ENCODE data around the gene VPREB3. TPM values are rescaled to one million over a fixed set of nuclear protein-coding genes. Genes with fewer than 3 reads are reported as not detected.

The VPREB3 gene
- total and polyA plus RNA-seq, 8 donors, result 0.78 to 0.80 TPM; not detected in 6

- Histone ChIP-seq H3K27ac (no peak overlapping the region), H3K27me3 (no peaks in the 10 kb centered on the region), H3K4me1 (no peaks in the 10 kb centered on the region), H3K36me3 (no peaks in the 10 kb centered on the region), H3K4me3 (no peak overlapping the region), H3K9me3 (no peaks in the 10 kb centered on the region)
- DNase-seq (no peak), FAIRE-seq (no peak), ATAC-seq (no peak)
- intact Hi-C loops (cut with DNase I), result no loop called here
- no peak for TF ChIP-seq CTCF (IDR thresholded peaks at IDR 0.05)
- WGBS, 2 donors, result 81 to 84% methylated on average over 6 of the region's 6 CpGs
These were observed 5.8 kb upstream of the VPREB3 start for GRCh38 chr22:23760056-23760455.

- no peaks in the 10 kb centered on the region for H3K9me3 ChIP-seq
- H3K27me3 ChIP-seq, result no peaks in the 10 kb centered on the region
- ATAC-seq (no peak), FAIRE-seq (no peak), DNase-seq (no peak)
- no peaks in the 10 kb centered on the region for H3K4me1 ChIP-seq
- H3K27ac ChIP-seq, result no peak overlapping the region
- H3K36me3 ChIP-seq, result no peaks in the 10 kb centered on the region
- no peak for TF ChIP-seq CTCF (IDR thresholded peaks at IDR 0.05)
- WGBS, 2 donors, result 86 to 91% methylated on average over 4 of the region's 4 CpGs
- no peak overlapping the region for H3K4me3 ChIP-seq
- intact Hi-C loops (cut with DNase I), result no loop called here
These were observed 5.3 kb upstream of the VPREB3 start for GRCh38 chr22:23759566-23759965.

- FAIRE-seq, result no peak
- no peak for TF ChIP-seq CTCF (IDR thresholded peaks at IDR 0.05)
These were observed 2.7 kb upstream of the VPREB3 start for GRCh38 chr22:23756891-23757290.

GRCh38 chr22:23755711-23756110 lies 1.5 kb upstream of the VPREB3 start:
- Histone ChIP-seq H3K4me3 (no peak overlapping the region), H3K27me3 (no peaks in the 10 kb centered on the region), H3K4me1 (no peaks in the 10 kb centered on the region), H3K36me3 (no peaks in the 10 kb centered on the region), H3K27ac (no peak overlapping the region), H3K9me3 (no peaks in the 10 kb centered on the region)
- ATAC-seq, result no peak
- no peak for DNase-seq
- 74 to 81% methylated on average over 8 of the region's 8 CpGs for WGBS, 2 donors
- intact Hi-C loops (cut with DNase I), result no loop called here
- no peak for TF ChIP-seq CTCF (IDR thresholded peaks at IDR 0.05)
- no peak for FAIRE-seq

More at GRCh38 chr22:23756891-23757290, 2.7 kb upstream of the VPREB3 start:
- intact Hi-C loops (cut with DNase I), result no loop called here
- WGBS, 2 donors, result 44 to 62% methylated on average over 3 to 4 of the region's 4 CpGs
- Histone ChIP-seq H3K27me3 (no peaks in the 10 kb centered on the region), H3K4me3 (no peak overlapping the region), H3K27ac (no peak overlapping the region), H3K4me1 (no peaks in the 10 kb centered on the region), H3K9me3 (no peaks in the 10 kb centered on the region), H3K36me3 (no peaks in the 10 kb centered on the region)
- DNase-seq, result no peak
- no peak for ATAC-seq

- intact Hi-C loops (cut with DNase I), result no loop called here
- no peak overlapping the region for H3K27ac ChIP-seq
- TF ChIP-seq CTCF (IDR thresholded peaks at IDR 0.05), result no peak
- H3K9me3 ChIP-seq, result no peaks in the 10 kb centered on the region
- no peak for ATAC-seq
- H3K4me1 ChIP-seq, result peaks cover 0 to 1% (median 0%) of the 10 kb centered on the region in 3 donors
- H3K27me3 ChIP-seq, result no peaks in the 10 kb centered on the region
- DNase-seq, result no peak
- no peak for FAIRE-seq
- H3K36me3 ChIP-seq, result no peaks in the 10 kb centered on the region
- WGBS, 2 donors, result 72 to 76% methylated on average over 6 of the region's 6 CpGs
- no peak overlapping the region for H3K4me3 ChIP-seq
These were observed 883 bp upstream of the VPREB3 start for GRCh38 chr22:23754980-23755636.
